Endometrium (tissue), 2 donors: Measurements from ENCODE around the gene ANGEL1.

ENCODE experiments used
- FAIRE-seq: peaks from 2 replicates; lab custom pipeline; 2012; peaks lifted over from hg19 to GRCh38; lab: Jason Lieb, UNC
- donor health status: control.
- donor health status: control.

ANGEL1 gene

GRCh38 chr14:76778546-76779215, 34.0 kb downstream of the ANGEL1 start:
- FAIRE-seq = no peak

- FAIRE-seq = no peak
Observed at GRCh38 chr14:76777721-76778120, 35.0 kb downstream of the ANGEL1 start.

DNA sequence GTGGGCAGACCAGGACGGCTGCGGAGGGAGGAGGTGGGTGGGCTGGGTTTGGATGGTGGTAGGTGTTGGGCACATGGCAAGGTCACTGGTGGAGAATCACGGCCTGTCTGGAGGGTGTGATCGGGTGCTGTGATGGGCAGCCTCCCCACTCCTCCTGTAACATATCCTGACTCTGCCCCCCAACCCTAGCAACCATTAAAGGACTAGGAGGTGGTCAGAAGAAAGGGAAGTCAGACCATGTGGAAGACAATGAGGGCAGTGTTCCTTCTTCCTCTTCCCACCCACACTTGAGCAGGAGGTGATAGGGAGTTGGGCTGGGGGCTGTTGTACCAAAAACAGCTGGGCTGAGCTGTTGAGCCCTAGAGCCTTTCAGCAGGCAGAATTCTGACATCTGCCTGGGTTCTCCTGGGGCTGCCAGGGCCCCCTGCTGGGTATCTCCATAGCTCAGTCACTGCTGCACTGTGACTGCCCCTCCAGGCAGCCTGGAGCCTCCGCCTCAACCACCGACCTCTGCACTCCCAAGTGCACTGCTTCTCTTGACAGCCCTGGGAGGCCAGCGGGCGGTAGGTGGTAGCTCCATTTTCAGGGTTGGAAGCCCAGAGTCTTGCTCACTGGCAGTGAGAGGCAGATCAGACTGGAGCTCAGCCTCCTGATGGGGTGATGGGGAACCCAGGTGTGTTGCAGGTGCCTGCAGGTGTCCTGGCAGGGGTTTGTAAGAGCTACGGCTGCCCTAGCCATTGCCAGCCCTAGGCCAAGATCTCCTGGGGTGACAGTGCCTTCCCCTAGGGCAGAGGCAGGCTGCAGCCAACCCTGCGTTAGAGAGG, 36.0 kb downstream of the ANGEL1 start:
- FAIRE-seq = no peak

- no peak for FAIRE-seq
Observed at GRCh38 chr14:76775695-76776427, 36.8 kb downstream of the ANGEL1 start.

DNA sequence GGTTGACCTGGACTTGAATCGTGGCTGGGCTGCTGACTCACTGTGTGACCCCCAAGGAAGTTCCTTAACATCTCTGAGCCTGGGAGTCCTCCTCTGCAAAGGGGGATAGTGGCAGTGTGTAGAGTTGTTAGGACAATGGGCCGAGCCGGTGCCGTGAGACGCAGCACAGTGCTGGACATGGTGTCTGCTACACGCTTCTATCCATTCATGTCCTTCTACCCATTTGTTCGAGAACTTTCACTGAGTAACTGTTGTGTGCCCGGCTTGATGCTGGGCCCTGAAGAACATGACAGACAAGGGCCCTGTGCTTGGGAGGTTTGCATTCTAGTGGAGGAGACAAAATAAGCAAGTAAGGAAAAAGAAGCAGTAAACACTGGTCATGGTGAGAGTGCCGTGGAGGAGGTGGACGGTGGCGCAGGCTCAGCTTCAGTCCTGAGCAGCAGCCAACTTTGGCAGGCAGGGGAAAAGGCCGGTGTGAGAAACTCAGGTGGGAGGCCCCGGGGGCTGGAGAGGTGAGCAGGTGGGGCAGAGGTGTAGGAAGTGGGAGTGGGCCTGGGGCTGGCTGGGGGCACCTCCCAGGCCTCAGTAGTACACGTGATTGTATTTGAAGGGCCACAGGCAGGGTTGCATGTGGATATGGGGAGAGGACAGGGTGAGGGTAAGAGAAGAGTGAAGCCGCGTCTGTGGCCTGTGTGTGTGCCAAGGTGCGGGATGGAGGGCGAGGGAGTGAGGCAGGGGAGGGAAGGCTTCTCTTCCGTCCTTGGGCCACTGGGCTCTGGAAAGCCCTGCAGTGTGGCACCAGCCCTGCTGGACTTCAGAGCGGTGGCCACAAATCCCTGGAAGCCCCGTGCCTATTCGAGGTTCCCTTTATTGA, 37.6 kb downstream of the ANGEL1 start:
- no peak for FAIRE-seq

DNA sequence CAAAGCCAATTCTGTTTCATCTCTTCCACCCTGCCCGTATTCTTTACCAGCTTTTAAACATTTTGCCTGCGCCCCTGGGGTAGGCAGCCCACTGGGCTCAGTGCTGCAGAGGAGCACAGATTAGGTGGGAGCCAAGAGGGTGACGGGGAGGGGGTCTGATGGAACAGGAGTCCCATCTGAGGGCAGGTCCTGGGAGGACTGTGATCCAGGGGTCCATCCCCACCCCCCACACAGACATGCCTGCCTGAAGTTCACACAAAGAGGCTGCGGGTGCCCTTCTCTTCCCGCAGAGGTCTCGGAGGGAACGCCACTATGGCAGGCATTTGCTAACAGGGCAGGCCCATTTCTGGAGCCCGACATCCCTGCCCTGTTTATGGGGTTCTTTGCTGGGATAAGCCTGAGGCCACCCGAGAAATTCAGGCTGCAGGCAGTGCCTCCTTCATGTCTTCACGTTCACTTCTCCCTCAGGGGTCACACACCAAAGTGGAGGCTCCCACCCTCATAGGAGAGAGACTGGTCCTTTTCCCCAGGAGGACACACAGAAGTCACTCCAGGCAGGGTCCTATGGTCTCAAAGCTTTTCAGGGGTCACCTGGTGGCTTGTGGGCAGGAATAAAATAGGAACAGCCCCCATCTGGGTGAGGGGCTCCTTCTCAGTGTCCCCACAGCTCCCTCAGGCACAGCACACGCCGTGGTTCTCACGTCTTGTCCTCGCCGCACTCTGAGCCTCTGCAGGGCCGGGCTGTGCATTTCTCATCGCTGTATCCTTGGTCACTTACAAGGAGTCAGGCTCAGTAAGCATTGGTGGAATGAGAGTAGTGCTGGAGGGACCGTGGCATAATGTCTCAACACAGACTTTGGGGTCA, 38.5 kb downstream of the ANGEL1 start:
- no peak for FAIRE-seq

GRCh38 chr14:76773188-76773885, 39.3 kb downstream of the ANGEL1 start:
- peak; percentile 86 for FAIRE-seq

- peak; percentile 18 for FAIRE-seq
Observed at GRCh38 chr14:76772300-76773187, 40.1 kb downstream of the ANGEL1 start.

DNA sequence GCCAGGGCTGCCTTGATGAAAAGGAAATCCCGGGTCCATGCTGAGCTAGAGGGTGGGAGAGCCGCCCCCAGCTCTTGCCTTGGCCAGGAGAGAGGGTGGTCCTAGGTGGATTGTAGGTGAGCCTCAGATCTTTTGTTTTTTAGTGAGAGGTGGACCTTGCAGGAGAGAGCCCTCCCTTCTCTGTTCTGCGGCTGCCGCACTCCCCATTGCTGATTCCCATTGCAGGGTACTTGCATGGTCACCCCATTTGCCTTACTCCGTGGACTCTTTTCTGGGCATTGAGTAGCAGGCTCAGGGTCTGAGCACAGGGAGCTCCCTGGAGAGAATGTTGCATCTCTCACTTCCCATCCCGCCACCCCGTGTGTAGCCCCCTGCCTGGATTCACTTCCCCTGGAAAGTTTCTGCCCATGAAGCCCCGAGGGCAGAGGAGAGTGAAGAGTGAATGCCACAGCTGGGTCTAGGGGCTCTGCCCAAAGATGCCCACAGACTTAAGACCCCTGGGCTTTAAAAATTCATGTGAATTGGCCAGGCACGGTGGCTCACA, 41.2 kb downstream of the ANGEL1 start:
- no peak for FAIRE-seq

- no peak for FAIRE-seq
Observed at GRCh38 chr14:76770521-76771436, 41.9 kb downstream of the ANGEL1 start.

- no peak for FAIRE-seq
Observed at GRCh38 chr14:76769636-76770292, 42.9 kb downstream of the ANGEL1 start.

- FAIRE-seq = no peak
Observed at GRCh38 chr14:76768671-76769500, 43.8 kb downstream of the ANGEL1 start.

DNA sequence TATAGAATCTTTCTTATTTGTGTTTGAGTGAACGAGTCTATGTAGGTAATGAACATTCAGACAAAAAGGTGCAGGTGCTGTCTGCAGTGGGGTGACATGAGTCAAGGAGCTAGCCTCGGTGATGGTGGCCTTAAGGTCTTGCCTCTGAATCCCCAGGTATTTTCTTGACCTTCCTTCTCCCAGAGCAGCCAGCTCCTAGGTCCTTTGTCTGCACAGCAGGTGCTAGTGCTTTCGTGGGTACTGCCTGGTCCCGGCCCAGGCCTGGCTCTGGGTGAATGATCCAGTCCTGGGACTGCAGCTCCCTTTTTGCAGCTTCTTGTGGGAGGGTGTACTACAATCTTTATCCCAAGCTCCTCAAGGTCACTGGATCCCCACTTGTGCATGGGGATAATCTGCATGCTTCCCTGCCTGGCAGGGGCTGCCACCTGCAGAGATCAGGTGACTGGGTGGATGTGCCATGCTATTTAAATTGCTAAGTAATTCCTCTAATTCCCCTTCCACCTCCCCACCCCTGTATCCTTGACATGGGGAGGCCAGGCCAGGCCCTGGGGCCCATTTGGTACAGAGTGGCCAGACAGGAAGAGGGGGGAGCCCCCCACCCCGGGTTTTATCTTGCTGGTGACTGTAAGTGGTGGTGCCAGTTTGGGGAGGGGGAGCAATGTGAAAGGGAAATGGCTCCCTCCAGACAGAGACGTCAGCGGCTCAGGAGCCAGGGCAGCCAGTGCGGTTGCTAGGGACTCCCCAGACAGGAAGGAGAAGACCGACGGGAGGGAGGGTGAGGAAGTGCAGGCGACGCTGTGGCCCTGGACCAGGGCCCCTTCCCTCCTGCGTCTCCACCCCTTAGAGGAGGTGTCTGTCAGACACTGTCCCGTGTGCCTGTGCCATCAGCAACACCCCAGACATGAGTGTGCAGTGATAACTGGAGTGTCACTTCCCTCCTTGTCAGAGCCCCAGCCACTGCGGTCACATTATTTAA, 44.7 kb downstream of the ANGEL1 start:
- no peak for FAIRE-seq

GRCh38 chr14:76765461-76765931, 47.2 kb downstream of the ANGEL1 start:
- no peak for FAIRE-seq
